ENCODE measurements around the gene RNF225. TPM values are rescaled to one million over a fixed set of nuclear protein-coding genes. Genes with fewer than 3 reads are reported as not detected.
A peak's percentile ranks its signal among the peaks of the same experiment; 100 is the strongest.

RNF225 gene
- total RNA-seq, 1 donor from 2014 or later = not detected

- Mint-ChIP-seq H3K36me3 (ENCODE audit: low read depth, unreplicated experiment) (peaks cover 19% of the 10 kb centered on the region), H3K4me1 (ENCODE audit: unreplicated experiment) (peaks cover 4% of the 10 kb centered on the region), H3K27ac (ENCODE audit: unreplicated experiment) (no peak overlapping the region), H3K9me3 (ENCODE audit: unreplicated experiment) (no peaks in the 10 kb centered on the region), H3K4me3 (ENCODE audit: unreplicated experiment) (no peak overlapping the region), H3K27me3 (ENCODE audit: unreplicated experiment) (peaks cover 10% of the 10 kb centered on the region)
- TF ChIP-seq CTCF (IDR thresholded peaks at IDR 0.05; ENCODE audit: unreplicated experiment) = no peak
- DNase-seq (ENCODE audit: low spot score) = no peak
Measured at GRCh38 chr19:58396691-58397532, 1.5 kb downstream of the RNF225 start.

GRCh38 chr19:58397533-58398037 is 2.1 kb downstream of the RNF225 start:
- H3K4me1 Mint-ChIP-seq (ENCODE audit: unreplicated experiment) = peaks cover 4% of the 10 kb centered on the region

GRCh38 chr19:58398087-58398486 is 2.6 kb downstream of the RNF225 start:
- H3K9me3 Mint-ChIP-seq (ENCODE audit: unreplicated experiment) = no peaks in the 10 kb centered on the region
- no peak for TF ChIP-seq CTCF (IDR thresholded peaks at IDR 0.05; ENCODE audit: unreplicated experiment)
- H3K4me3 Mint-ChIP-seq (ENCODE audit: unreplicated experiment) = no peak overlapping the region
- no peak overlapping the region for H3K27ac Mint-ChIP-seq (ENCODE audit: unreplicated experiment)
- H3K36me3 Mint-ChIP-seq (ENCODE audit: low read depth, unreplicated experiment) = peaks cover 14% of the 10 kb centered on the region
- peaks cover 4% of the 10 kb centered on the region for H3K4me1 Mint-ChIP-seq (ENCODE audit: unreplicated experiment)
- peaks cover 10% of the 10 kb centered on the region for H3K27me3 Mint-ChIP-seq (ENCODE audit: unreplicated experiment)
- no peak for DNase-seq (ENCODE audit: low spot score)

More at GRCh38 chr19:58397533-58398037, 2.1 kb downstream of the RNF225 start:
- no peak for DNase-seq (ENCODE audit: low spot score)
- no peak overlapping the region for H3K4me3 Mint-ChIP-seq (ENCODE audit: unreplicated experiment)
- no peak overlapping the region for H3K27ac Mint-ChIP-seq (ENCODE audit: unreplicated experiment)
- no peaks in the 10 kb centered on the region for H3K9me3 Mint-ChIP-seq (ENCODE audit: unreplicated experiment)
- H3K36me3 Mint-ChIP-seq (ENCODE audit: low read depth, unreplicated experiment) = peaks cover 19% of the 10 kb centered on the region
- no peak for TF ChIP-seq CTCF (IDR thresholded peaks at IDR 0.05; ENCODE audit: unreplicated experiment)
- H3K27me3 Mint-ChIP-seq (ENCODE audit: unreplicated experiment) = peaks cover 10% of the 10 kb centered on the region

- DNase-seq (ENCODE audit: low spot score) = no peak
- Mint-ChIP-seq H3K9me3 (ENCODE audit: unreplicated experiment) (no peaks in the 10 kb centered on the region), H3K27me3 (ENCODE audit: unreplicated experiment) (peaks cover 10% of the 10 kb centered on the region), H3K4me3 (ENCODE audit: unreplicated experiment) (no peak overlapping the region), H3K36me3 (ENCODE audit: low read depth, unreplicated experiment) (peaks cover 13% of the 10 kb centered on the region), H3K27ac (ENCODE audit: unreplicated experiment) (no peak overlapping the region), H3K4me1 (ENCODE audit: unreplicated experiment) (peaks cover 4% of the 10 kb centered on the region)
- no peak for TF ChIP-seq CTCF (IDR thresholded peaks at IDR 0.05; ENCODE audit: unreplicated experiment)
Measured at GRCh38 chr19:58398545-58398944, 3.1 kb downstream of the RNF225 start.

GRCh38 chr19:58399903-58400302 is 4.4 kb downstream of the RNF225 start:
- H3K9me3 Mint-ChIP-seq (ENCODE audit: unreplicated experiment) = no peaks in the 10 kb centered on the region

More at GRCh38 chr19:58399903-58400302, 4.4 kb downstream of the RNF225 start:
- Mint-ChIP-seq H3K27ac (ENCODE audit: unreplicated experiment) (no peak overlapping the region), H3K4me1 (ENCODE audit: unreplicated experiment) (peaks cover 4% of the 10 kb centered on the region), H3K36me3 (ENCODE audit: low read depth, unreplicated experiment) (peaks cover 2% of the 10 kb centered on the region), H3K27me3 (ENCODE audit: unreplicated experiment) (peaks cover 6% of the 10 kb centered on the region), H3K4me3 (ENCODE audit: unreplicated experiment) (peak overlapping the region; percentile 92)
- DNase-seq (ENCODE audit: low spot score) = no peak
- TF ChIP-seq CTCF (IDR thresholded peaks at IDR 0.05; ENCODE audit: unreplicated experiment) = no peak

Measured in endothelial cell (in vitro differentiated cells).